Measurements from ENCODE around the gene MDP1. TPM values are rescaled to one million over a fixed set of nuclear protein-coding genes. Genes with fewer than 3 reads are reported as not detected.

The MDP1 gene
- total RNA-seq, 4 donors from 2014 or later, result 5.6 to 137 (median 24.2) TPM

- Histone ChIP-seq H3K36me3 (no peaks in the 10 kb centered on the region), H3K9me3 (no peaks in the 10 kb centered on the region), H3K27ac (no peak overlapping the region), H3K4me3 (no peak overlapping the region), H3K4me1 (no peaks in the 10 kb centered on the region), H3K27me3 (no peaks in the 10 kb centered on the region)
- intact Hi-C loops (cut with DNase I; ENCODE audit: low total_unique reads), result no loop called here
- DNase-seq, result no peak
- no peak for TF ChIP-seq POLR2A (IDR thresholded peaks at IDR 0.05)
- no peak for TF ChIP-seq CTCF (IDR thresholded peaks at IDR 0.05)
These were observed 38.6 kb downstream of the MDP1 start for GRCh38 chr14:24177041-24177825.

- Histone ChIP-seq H3K4me1 (no peaks in the 10 kb centered on the region), H3K27me3 (no peaks in the 10 kb centered on the region), H3K27ac (no peak overlapping the region), H3K9me3 (no peaks in the 10 kb centered on the region), H3K36me3 (no peaks in the 10 kb centered on the region), H3K4me3 (no peak overlapping the region)
- DNase-seq, result no peak
- TF ChIP-seq CTCF (IDR thresholded peaks at IDR 0.05), result no peak
- no peak for TF ChIP-seq POLR2A (IDR thresholded peaks at IDR 0.05)
- intact Hi-C loops (cut with DNase I; ENCODE audit: low total_unique reads), result no loop called here
These were observed 39.3 kb downstream of the MDP1 start for GRCh38 chr14:24176599-24176998.

GRCh38 chr14:24172871-24173281 is 43.0 kb downstream of the MDP1 start:
- no peaks in the 10 kb centered on the region for H3K27me3 ChIP-seq
- no peaks in the 10 kb centered on the region for H3K9me3 ChIP-seq
- H3K27ac ChIP-seq, result peak overlapping the region in 1 of 2 donors; percentile 26
- TF ChIP-seq CTCF (IDR thresholded peaks at IDR 0.05) (no peak), POLR2A (IDR thresholded peaks at IDR 0.05) (no peak)
- DNase-seq, result no peak
- H3K36me3 ChIP-seq, result no peaks in the 10 kb centered on the region
- no peak overlapping the region for H3K4me3 ChIP-seq
- H3K4me1 ChIP-seq, result no peaks in the 10 kb centered on the region
- intact Hi-C loops (cut with DNase I; ENCODE audit: low total_unique reads), result no loop called here

- Histone ChIP-seq H3K4me3 (peak overlapping the region; percentile 25 to 27), H3K36me3 (no peaks in the 10 kb centered on the region), H3K9me3 (no peaks in the 10 kb centered on the region), H3K27ac (peak overlapping the region in 1 of 2 donors; percentile 26), H3K4me1 (no peaks in the 10 kb centered on the region), H3K27me3 (no peaks in the 10 kb centered on the region)
- no peak for TF ChIP-seq POLR2A (IDR thresholded peaks at IDR 0.05)
- TF ChIP-seq CTCF (IDR thresholded peaks at IDR 0.05), result no peak
- intact Hi-C loops (cut with DNase I; ENCODE audit: low total_unique reads), result no loop called here
- no peak for DNase-seq
These were observed 43.5 kb downstream of the MDP1 start for GRCh38 chr14:24172261-24172860.

All from uterus (tissue), 4 donors.